Prostate gland (tissue), 2 donors: ENCODE data around the gene BAX. TPM values are rescaled to one million over a fixed set of nuclear protein-coding genes. Genes with fewer than 3 reads are reported as not detected.

Source experiments
- DNase-seq: peaks from one replicate; pipeline ENCODE4 v3.0.0-alpha.2; 2019; ENCODE audit warnings: low spot score
- H3K27ac ChIP-seq, 2 donors: fragments of 200-600 bp; sonication (generic); 2 replicates each; pipeline ENCODE4 v1.5.1; 2017 to 2019
- H3K27me3 ChIP-seq: fragments of 200-600 bp; sonication (generic); replicated peaks from 2 replicates; pipeline ENCODE4 v1.5.1; 2019; ENCODE audit not compliant: insufficient read depth
- H3K36me3 ChIP-seq, 2 donors: fragments of 200-600 bp; sonication (generic); 1 replicate in 1 of 2; 2 replicates in 1 of 2; pipeline versions ENCODE4 v1.5.1 to v1.8.1; 2017 to 2019
- H3K4me1 ChIP-seq: fragments of 200-600 bp; sonication (generic); replicated peaks from 2 replicates; pipeline ENCODE4 v1.5.1; 2019
- H3K4me3 ChIP-seq, 2 donors: fragments of 200-600 bp; sonication (generic); 2 replicates each; pipeline ENCODE4 v1.5.1; 2017 to 2019
- H3K9me3 ChIP-seq: fragments of 200-600 bp; sonication (generic); 2 replicates; pipeline ENCODE4 v1.5.1; 2017
- CTCF ChIP-seq, 4 experiments: fragments of 200-600 bp in 2 of 4; fragments of 450-650 bp in 2 of 4; sonication (generic) in 2 of 4; IDR thresholded peaks; 1 replicate in 3 of 4; 2 replicates in 1 of 4; pipeline ENCODE4 v1.5.1; 2016 to 2019; ENCODE audit warnings: antibody characterized with exemption in 4 of 4, mild to moderate bottlenecking in 2 of 4, moderate library complexity in 2 of 4
- POLR2A ChIP-seq: fragments of 450-650 bp; IDR thresholded peaks from one replicate; pipeline ENCODE4 v1.6.1; 2016; ENCODE audit warnings: antibody characterized with exemption, mild to moderate bottlenecking
- POLR2AphosphoS5 ChIP-seq: sonication (generic); formaldehyde crosslinking; IDR thresholded peaks from one replicate; pipeline ENCODE4 v1.6.1; 2017; ENCODE audit warnings: antibody characterized with exemption
- WGBS: methylation state at CpG from one replicate; pipeline ENCODE4 v1.1.5; 2018; 5-methylcytosine and 5-hydroxymethylcytosine counted together
- intact Hi-C: fragments of 100-400 bp; cut with DNase I; formaldehyde crosslinking; loops from one replicate; pipeline ENCODE4 v1.14.2; 2022
- total RNA-seq, 2 donors: library from RNA; depleted of rRNA; stranded (reverse); fragments of >200 nt; gene quantifications; one replicate each; pipeline ENCODE4 v1.1.0, GENCODE V29; 2016

Gene BAX
- total RNA-seq, 2 donors from 2014 or later = 52.1 to 62.3 TPM

DNA sequence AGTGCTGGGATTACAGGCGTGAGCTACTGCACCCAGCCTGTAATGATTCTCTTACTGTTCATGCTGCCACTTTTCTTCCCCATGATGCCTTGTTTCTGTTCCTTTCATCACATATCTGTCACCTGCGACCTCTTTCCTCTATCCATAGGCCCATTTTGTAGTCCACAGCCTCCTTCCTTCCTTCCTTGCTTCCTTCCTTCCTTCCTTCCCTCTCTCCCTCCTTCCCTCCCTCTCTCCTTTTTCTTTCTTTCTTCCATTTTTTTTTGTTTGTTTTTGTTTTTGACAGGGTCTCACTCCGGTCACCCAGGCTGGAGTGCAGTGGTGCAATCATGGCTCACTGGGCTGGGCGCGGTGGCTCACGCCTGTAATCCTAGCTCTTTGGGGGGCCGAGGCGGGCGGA, 34.2 kb downstream of the BAX start:
- no peak overlapping the region for H3K27ac ChIP-seq
- H3K36me3 ChIP-seq = no peaks in the 10 kb centered on the region
- H3K4me3 ChIP-seq = no peak overlapping the region
- intact Hi-C loops = no loop called here
- no peak for TF ChIP-seq POLR2AphosphoS5
- TF ChIP-seq CTCF (IDR thresholded peaks at IDR 0.05) = no peak
- TF ChIP-seq POLR2A = no peak
- WGBS = 96% methylated on average over 9 of the region's 9 CpGs
- H3K27me3 ChIP-seq = no peaks in the 10 kb centered on the region
- peaks cover 13% of the 10 kb centered on the region for H3K4me1 ChIP-seq
- no peak for DNase-seq
- no peaks in the 10 kb centered on the region for H3K9me3 ChIP-seq

- H3K36me3 ChIP-seq = no peaks in the 10 kb centered on the region
- no peak for DNase-seq
- H3K27ac ChIP-seq = no peak overlapping the region
- H3K4me3 ChIP-seq = no peak overlapping the region
- no peak for TF ChIP-seq CTCF (IDR thresholded peaks at IDR 0.05)
- TF ChIP-seq POLR2A = no peak
- no peak for TF ChIP-seq POLR2AphosphoS5
- WGBS = 80% methylated on average over 17 of the region's 17 CpGs
- H3K9me3 ChIP-seq = no peaks in the 10 kb centered on the region
- intact Hi-C loops = no loop called here
- peaks cover 19% of the 10 kb centered on the region for H3K4me1 ChIP-seq
- no peaks in the 10 kb centered on the region for H3K27me3 ChIP-seq
Measured at GRCh38 chr19:48989701-48990291, 35.1 kb downstream of the BAX start.

GRCh38 chr19:48990400-48990799, 35.7 kb downstream of the BAX start:
- no peaks in the 10 kb centered on the region for H3K27me3 ChIP-seq
- H3K4me1 ChIP-seq = peaks cover 19% of the 10 kb centered on the region
- H3K9me3 ChIP-seq = no peaks in the 10 kb centered on the region
- WGBS = 40% methylated on average over 4 of the region's 4 CpGs
- no peak overlapping the region for H3K4me3 ChIP-seq
- H3K27ac ChIP-seq = no peak overlapping the region
- intact Hi-C loops = no loop called here
- H3K36me3 ChIP-seq = no peaks in the 10 kb centered on the region
- TF ChIP-seq CTCF (IDR thresholded peaks at IDR 0.05) (no peak), POLR2AphosphoS5 (no peak), POLR2A (no peak)
- DNase-seq = no peak

DNA sequence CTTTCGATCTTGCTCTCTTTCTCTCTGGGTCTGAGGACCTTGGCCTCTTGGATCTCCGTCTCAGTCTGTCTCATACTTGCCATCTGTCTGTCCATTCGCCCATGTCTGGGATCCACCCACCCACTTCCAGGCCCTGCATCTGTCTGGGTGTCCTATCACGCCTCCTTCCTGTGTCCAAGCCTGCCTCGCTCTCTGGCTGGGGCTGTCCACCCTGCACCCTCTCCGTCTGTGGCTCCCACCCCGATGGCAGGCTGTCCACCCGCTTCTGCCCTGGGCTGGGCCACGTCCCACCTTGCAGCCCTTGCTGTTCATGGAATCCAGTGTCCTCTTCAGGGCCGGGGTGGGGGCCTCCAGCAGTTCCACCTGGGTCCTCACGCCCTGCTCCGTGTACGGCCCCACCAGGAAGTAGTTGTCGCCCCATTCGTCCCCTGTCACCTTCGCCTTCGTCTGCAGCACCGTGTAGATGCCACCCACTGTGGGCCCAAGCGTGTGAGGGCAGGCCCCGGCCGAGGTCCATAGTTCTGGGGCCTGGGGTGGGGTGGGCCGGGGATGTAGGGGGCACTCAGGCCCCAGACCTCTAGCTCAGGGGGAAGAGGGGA, 36.4 kb downstream of the BAX start:
- Histone ChIP-seq H3K4me3 (peak overlapping the region; percentile 74 to 88), H3K9me3 (no peaks in the 10 kb centered on the region), H3K36me3 (no peaks in the 10 kb centered on the region), H3K27ac (peak overlapping the region in 1 of 2 donors; percentile 97), H3K4me1 (peaks cover 19% of the 10 kb centered on the region), H3K27me3 (no peaks in the 10 kb centered on the region)
- WGBS = 69% methylated on average over 22 of the region's 22 CpGs
- TF ChIP-seq POLR2A = no peak
- no peak for TF ChIP-seq CTCF (IDR thresholded peaks at IDR 0.05)
- TF ChIP-seq POLR2AphosphoS5 = no peak
- intact Hi-C loops = no loop called here
- no peak for DNase-seq
